ENCODE data around the gene LRRC7.
A peak's percentile ranks its signal among the peaks of the same experiment; 100 is the strongest.

Gene LRRC7

DNA sequence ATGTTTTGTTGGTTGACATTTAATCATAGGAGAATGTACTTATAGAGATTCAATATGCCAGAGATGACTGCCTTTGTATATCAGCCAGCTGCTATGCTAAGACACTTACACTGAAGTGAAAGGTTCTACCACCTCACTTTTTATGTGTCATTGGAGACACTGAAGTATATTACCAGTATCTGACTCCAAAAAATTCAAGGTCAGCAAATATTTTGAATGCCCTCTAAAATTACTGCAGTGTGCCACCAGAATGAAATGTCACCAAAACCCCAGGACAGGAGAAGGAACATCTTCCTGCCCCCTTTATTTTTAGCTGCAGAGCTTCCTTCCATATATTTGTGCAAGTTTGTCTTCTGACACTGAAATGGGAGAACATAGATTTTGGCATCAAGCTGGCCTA is 496.1 kb downstream of the LRRC7 start:
- DNase-seq (ENCODE audit: low read depth, low spot score), result no peak
- no peak overlapping the region for H3K27ac ChIP-seq

DNA sequence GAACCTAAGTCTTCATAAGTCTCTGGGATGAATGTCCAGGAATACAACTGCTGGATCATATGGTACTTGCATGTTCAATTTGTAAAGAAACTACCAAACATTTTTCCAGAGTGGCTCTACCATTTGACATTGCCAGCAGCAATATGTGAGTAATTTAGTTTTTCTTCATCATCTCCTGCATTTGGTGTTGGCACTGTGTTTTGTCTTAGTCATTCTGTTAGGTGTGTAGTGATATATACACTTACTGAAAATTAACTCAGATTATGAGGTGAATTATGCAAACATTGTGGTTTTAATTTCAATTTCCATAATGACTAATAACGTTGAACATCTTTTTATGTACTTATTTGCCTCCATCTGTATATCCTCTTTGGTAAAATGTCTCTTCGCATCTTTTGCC is 499.0 kb downstream of the LRRC7 start:
- no peak overlapping the region for H3K27ac ChIP-seq
- no peak for DNase-seq (ENCODE audit: low read depth, low spot score)

GRCh38 chr1:70071601-70072000 is 503.9 kb downstream of the LRRC7 start:
- H3K27ac ChIP-seq, result no peak overlapping the region
- no peak for DNase-seq (ENCODE audit: low read depth, low spot score)

GRCh38 chr1:70072231-70072751 is 504.6 kb downstream of the LRRC7 start:
- no peak for DNase-seq (ENCODE audit: low read depth, low spot score)
- H3K27ac ChIP-seq, result no peak overlapping the region

DNA sequence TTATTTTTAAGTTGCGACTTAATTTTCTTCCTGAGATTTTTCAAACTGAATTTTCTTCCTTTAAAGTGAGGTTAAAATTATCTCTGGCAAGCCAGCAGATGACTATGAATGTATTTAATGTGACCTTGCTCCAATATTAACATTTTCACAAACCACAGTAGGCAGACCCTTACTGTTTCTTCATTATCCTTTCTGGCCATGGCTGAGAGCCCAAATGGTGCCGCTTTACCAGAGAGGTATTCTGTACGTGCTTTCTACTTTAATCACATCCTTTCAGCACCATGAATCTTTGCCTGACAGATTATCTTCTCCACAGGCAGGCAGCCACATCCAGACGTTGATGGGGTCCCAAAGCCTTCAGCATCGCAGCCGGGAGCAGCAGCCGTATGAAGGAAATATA is 508.0 kb downstream of the LRRC7 start:
- no peak overlapping the region for H3K27ac ChIP-seq
- no peak for DNase-seq (ENCODE audit: low read depth, low spot score)

GRCh38 chr1:70077066-70077465 is 509.3 kb downstream of the LRRC7 start:
- no peak for DNase-seq (ENCODE audit: low read depth, low spot score)
- no peak overlapping the region for H3K27ac ChIP-seq

- DNase-seq (ENCODE audit: low read depth, low spot score), result no peak
- no peak overlapping the region for H3K27ac ChIP-seq
Measured at GRCh38 chr1:70079546-70079945, 511.8 kb downstream of the LRRC7 start.

GRCh38 chr1:70083519-70083918 is 515.8 kb downstream of the LRRC7 start:
- H3K27ac ChIP-seq, result no peak overlapping the region
- no peak for DNase-seq (ENCODE audit: low read depth, low spot score)

DNA sequence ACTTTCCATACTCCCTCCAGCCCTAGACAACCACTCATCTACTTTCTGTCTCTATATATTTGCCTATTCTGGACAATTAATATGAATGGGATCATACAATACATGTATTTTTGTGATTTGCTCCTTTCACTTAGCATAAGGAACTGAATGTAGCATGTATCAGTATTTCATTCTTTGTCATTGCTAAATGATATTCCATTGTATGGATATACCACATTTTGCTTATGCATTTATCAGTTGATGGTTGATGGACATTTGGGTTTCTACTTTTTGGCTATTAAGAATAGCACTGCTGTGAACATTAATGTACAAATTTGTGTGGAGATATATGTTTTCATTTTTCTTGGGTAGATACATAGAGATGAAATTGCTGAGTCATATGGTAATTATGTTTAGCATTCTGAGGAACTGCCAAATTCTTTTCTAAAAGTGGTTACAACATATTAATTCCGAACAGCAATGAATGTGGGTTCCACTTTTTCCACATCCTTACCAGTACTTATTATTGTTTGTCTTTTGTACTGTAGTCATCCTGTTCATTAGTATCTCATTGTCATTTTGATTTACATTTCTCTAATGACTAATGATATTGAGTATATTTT is 516.7 kb downstream of the LRRC7 start:
- no peak for DNase-seq (ENCODE audit: low read depth, low spot score)
- no peak overlapping the region for H3K27ac ChIP-seq

- no peak overlapping the region for H3K27ac ChIP-seq
- no peak for DNase-seq (ENCODE audit: low read depth, low spot score)
Measured at GRCh38 chr1:70085521-70085920, 517.8 kb downstream of the LRRC7 start.

DNA sequence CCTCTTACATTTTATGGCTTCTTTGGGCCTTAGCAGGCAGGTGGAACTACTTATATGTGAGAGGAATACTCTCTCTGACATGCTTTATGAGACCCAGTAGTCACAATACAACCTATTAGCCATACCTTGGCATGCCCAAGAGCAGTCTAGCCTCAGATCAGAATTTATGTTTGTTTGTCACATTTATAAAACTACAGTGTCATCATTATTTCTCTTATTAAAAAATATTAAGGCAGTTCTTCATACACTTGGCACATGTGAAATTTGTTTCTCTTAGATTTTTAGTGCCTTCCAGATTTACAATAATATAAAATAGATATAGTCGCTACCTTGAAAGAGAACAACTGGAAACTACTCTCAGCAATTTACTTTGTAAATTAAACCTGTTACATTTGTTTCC is 519.2 kb downstream of the LRRC7 start:
- H3K27ac ChIP-seq, result no peak overlapping the region

DNA sequence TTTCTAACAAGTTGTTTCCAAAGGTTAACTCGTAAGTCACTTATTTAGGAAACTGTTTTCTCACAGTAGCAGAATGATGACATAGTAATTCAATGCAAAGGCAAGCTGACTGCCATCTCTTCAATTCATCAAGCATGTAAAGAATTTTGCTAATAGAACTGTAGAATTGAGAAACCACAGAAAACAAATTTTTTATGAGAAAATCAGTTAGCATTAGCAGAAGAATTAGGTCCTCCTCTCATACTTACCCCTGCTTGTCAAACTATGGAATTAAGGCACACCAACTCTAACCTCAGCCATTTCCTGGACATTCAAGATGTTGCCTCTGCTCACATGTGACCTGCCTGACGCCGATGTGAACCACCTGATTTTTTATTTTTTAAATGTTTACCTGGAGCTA is 522.4 kb downstream of the LRRC7 start:
- DNase-seq (ENCODE audit: low read depth, low spot score), result no peak
- H3K27ac ChIP-seq, result no peak overlapping the region

More for the DNA sequence above, 519.2 kb downstream of the LRRC7 start:
- no peak for DNase-seq (ENCODE audit: low read depth, low spot score)

- peak; percentile 10 for DNase-seq (ENCODE audit: low read depth, low spot score)
- H3K27ac ChIP-seq, result peak overlapping the region; percentile 24
Measured at GRCh38 chr1:70090875-70091274, 523.2 kb downstream of the LRRC7 start.

GRCh38 chr1:70091811-70092210 is 524.1 kb downstream of the LRRC7 start:
- H3K27ac ChIP-seq, result no peak overlapping the region
- DNase-seq (ENCODE audit: low read depth, low spot score), result no peak

DNA sequence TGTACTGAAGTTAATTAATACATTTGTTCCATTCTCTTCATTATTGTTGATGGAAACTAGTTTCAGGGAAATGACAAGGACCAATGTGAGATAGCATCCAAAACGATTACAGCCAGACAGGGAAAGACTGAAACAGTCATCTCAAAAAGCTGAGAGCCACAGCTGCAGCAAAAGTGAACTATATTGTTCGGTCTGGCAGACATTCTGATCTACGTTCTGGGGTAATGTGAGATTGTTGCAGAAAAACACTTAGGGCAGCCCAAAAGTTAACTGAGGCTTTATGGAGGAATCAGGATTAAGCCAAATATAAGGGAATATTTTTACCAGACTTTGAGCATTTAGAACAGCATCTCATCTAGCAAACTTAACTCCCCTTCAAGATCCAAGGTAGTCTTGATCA is 524.8 kb downstream of the LRRC7 start:
- no peak for DNase-seq (ENCODE audit: low read depth, low spot score)
- H3K27ac ChIP-seq, result no peak overlapping the region

DNA sequence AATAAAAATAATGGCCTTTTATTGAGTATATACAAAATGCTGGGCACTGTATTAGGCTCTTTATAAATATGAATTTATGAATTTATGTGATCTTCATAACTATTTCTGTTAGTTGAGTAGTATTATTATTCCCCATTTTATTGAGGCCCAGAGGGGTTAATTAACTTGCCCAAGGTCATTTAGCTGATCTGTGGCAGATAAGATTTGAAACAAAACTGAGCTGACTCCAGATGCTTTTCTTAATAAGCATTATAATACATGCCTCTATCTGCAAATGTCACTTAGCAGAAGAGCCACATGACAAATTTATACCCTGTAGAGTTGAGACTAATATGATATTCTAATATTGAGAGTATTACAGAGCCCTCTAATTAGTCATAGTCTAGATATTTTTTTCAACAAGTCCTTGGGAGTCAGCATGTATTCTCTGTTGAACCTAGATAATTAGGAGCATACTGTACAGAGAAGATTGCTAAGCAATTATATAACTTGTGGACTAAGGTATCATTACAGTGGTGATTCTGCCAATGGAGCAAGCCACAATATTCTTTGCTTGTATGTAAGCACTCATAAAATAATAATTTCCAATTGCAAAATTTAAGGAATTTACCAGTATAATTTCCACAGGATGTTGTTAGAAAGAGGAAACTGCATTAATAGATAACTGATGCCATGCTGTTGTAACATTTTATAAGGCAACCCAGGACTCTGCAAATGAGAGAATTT is 525.7 kb downstream of the LRRC7 start:
- no peak for DNase-seq (ENCODE audit: low read depth, low spot score)
- H3K27ac ChIP-seq, result no peak overlapping the region

GRCh38 chr1:70101231-70101630 is 533.5 kb downstream of the LRRC7 start:
- no peak for DNase-seq (ENCODE audit: low read depth, low spot score)
- H3K27ac ChIP-seq, result no peak overlapping the region

- no peak overlapping the region for H3K27ac ChIP-seq
- DNase-seq (ENCODE audit: low read depth, low spot score), result no peak
Measured at GRCh38 chr1:70101774-70102173, 534.1 kb downstream of the LRRC7 start.

GRCh38 chr1:70103770-70104169 is 536.0 kb downstream of the LRRC7 start:
- H3K27ac ChIP-seq, result no peak overlapping the region
- DNase-seq (ENCODE audit: low read depth, low spot score), result no peak

DNA sequence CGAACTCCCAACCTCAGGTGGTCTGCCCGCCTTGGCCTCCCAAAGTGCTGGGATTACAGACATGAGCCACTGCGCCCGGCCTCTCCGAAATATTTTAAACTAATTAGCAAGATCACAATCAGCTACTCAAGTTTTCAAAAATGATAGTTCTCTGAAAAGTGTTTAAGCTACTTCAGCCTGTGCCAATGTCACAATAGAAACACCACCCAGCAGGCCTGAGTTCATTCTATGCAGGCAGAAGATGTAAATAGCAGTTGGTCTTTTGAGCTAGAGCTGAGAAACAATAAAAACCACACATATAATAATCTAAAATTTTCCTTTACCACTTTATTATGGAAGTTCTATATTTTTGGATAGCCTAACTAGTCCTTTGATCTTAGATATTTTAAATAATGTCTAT is 541.5 kb downstream of the LRRC7 start:
- DNase-seq (ENCODE audit: low read depth, low spot score), result no peak
- no peak overlapping the region for H3K27ac ChIP-seq

DNA sequence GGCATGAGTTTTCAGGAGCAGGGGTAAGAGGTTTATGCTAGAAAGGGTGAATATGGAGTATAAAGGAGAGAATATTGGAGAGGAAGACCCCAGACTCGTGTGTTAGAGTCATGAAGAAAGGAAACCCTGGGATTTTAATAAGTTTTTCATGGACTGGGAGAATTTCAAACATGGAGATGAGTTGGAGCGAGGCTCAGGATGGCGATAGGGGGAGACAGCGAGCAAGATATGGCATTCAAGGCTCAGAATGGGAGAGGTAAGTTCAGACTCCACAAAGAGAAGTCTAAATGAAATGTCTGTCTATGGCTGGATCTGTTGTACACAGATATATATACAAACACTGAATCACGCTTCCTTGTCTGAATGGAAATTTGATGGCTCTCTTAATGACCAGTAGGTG is 545.1 kb downstream of the LRRC7 start:
- no peak overlapping the region for H3K27ac ChIP-seq
- DNase-seq (ENCODE audit: low read depth, low spot score), result no peak

DNA sequence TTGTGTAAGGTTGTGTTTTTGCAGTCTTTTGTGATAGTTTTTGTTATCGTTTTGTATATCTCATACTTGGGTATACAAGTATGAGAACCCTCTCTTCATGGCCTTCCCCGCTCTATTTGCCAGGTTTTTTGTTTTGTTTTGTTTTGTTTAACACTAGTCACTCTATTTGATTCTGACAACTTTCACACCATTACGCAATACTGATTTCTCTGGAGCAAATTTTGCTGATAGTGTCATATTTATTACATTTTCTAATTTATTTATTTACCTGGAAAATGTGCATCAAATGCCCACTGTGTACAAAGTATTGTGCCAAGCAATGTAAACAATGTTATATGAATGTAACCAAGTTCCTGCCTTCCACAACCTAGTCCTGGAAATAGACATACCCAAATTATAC is 547.6 kb downstream of the LRRC7 start:
- H3K27ac ChIP-seq, result no peak overlapping the region
- DNase-seq (ENCODE audit: low read depth, low spot score), result no peak
